Measurements from ENCODE around the gene ZAR1.

DNA sequence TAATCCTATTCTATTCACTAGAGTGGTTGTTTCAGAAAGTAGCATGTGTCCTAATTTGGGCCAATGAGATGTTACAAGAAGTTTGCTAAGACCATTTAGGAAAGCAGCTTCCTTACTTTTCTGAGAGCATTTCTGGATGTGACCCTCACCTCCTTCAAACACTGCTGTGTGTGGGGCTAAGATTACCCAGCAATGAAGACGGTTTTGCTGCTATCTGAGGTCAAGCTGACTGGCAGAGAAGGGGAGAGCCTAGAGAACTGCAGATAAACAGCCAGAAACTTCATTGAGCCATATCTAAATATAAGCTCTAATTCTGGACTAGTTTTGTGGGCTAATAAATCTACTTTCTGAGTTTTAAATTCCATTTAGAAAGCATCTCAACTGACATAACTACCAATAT is 36.4 kb downstream of the ZAR1 start:
- TF ChIP-seq, protein P1, sequence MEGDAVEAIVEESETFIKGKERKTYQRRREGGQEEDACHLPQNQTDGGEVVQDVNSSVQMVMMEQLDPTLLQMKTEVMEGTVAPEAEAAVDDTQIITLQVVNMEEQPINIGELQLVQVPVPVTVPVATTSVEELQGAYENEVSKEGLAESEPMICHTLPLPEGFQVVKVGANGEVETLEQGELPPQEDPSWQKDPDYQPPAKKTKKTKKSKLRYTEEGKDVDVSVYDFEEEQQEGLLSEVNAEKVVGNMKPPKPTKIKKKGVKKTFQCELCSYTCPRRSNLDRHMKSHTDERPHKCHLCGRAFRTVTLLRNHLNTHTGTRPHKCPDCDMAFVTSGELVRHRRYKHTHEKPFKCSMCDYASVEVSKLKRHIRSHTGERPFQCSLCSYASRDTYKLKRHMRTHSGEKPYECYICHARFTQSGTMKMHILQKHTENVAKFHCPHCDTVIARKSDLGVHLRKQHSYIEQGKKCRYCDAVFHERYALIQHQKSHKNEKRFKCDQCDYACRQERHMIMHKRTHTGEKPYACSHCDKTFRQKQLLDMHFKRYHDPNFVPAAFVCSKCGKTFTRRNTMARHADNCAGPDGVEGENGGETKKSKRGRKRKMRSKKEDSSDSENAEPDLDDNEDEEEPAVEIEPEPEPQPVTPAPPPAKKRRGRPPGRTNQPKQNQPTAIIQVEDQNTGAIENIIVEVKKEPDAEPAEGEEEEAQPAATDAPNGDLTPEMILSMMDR (IDR thresholded peaks at IDR 0.05): no peak
- TF ChIP-seq EZH2 (IDR thresholded peaks at IDR 0.05; ENCODE audit: borderline replicate concordance, insufficient read depth, low read depth, low read length, poor library complexity, severe bottlenecking): no peak

Data from B cell (primary cell).